NCI-H187 treated with DMSO at 0.1 percent for 48 hours (cell line): ENCODE data around the gene ARMC9.
"Not testable (repeated sequence)": the region's sequence is repeated elsewhere in the genome, so short reads cannot be mapped to it uniquely, and the experiment has no call there.

ENCODE experiments used
- DNase-seq: peaks from one replicate; lab custom pipeline; 2025; lab: John Stamatoyannopoulos, UW

ARMC9 gene

DNA sequence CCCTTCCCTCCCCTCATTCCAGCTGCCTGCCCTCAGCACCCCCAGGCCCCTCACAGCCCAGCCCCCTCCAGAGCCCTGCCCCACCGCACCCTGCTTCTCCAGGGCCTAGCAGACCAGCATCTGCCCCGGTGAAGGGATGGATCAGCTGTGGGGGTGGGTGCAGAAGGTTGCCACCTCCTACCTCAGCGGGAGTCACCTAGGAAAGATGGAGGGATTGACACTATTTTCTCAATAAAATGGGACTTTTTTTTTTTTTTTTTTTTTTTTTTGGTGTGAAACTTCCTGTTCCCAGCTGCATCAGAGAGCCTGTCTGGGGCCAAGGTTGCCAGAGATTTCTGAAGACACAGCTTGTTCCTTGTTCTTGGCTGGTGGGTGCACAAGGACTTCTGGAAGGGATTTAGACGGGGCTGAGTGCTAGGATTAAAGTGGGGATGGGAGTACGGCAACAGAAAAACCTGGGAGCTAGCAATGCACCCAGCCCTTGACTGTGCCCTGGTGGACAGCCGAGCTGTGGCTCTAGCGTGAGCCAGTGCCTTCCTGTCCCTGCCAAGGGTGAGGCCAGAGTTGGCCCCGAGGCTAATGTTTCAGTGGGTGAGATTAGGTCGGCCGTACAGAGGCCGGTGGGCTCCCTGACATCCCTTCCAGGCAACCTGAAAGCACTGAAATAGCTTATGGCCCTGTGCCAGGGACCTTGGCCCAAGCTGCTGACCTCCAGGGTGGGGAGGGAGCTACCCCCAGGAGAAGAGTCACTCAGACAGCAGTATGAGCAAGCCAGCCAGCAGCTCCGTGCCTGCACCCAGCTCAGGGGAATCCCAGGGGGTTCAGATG lies 201.6 kb downstream of the ARMC9 start:
- no peak for DNase-seq

DNA sequence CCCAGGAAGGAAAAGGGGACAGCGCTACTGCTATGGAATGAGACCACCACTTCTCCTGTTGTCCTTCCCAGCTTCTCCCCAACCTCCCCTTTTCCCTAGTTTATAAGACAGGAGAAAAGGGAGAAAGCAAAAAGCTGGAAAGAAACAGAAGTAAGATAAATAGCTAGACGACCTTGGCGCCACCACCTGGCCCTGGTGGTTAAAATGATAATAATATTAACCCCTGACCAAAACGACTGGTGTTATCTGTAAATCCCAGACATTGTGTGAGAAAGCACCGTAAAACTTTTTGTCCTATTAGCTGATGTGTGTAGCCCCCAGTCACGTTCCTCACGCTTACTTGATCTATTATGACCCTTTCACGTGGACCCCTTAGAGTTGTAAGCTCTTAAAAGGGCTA lies 202.2 kb downstream of the ARMC9 start:
- DNase-seq = not testable (repeated sequence)

DNA sequence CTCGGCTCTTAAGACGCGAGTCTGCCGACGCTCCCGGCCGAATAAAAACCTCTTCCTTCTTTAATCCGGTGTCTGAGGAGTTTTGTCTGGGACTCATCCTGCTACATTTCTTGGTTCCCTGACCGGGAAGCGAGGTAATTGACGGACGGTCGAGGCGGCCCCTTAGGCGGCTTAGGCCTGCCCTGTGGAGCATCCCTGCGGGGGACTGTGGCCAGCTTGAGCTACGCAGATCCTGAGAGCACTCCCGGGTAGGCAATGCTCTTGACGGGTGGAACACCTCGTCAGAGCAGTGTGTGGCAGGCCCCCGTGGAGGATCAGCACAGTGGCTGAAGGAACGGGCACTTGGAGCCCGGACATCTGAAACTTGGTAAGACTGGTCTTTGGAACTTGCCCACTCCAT lies 202.7 kb downstream of the ARMC9 start:
- DNase-seq = not testable (repeated sequence)

DNA sequence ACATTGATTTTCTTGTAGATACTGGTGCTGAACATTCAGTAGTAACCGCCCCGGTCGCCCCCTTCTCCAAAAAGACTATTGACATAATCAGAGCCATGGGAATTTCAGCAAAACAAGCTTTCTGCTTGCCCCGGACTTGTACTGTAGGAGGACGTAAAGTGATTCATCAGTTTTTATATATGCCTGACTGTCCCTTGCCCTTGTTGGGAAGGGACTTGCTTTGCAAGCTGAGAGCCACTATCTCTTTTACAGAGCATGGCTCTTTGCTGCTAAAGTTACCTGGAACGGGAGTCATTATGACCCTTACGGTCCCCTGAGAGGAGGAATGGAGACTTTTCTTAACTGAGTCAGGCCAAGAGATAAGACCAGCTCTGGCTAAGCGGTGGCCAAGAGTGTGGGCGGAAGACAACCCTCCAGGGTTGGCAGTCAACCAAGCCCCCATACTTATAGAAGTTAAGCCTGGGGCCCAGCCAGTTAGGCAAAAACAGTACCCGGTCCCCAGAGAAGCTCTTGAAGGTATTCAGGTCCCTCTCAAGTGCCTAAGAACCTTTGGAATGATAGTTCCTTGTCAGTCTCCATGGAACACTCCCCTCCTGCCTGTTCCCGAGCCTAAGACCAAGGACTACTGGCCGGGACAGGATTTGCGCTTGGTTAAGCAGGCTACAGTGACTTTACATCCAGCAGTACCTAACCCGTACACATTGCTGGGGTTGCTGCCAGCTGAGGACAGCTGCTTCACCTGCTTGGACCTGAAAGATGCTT lies 205.2 kb downstream of the ARMC9 start:
- DNase-seq = not testable (repeated sequence)

DNA sequence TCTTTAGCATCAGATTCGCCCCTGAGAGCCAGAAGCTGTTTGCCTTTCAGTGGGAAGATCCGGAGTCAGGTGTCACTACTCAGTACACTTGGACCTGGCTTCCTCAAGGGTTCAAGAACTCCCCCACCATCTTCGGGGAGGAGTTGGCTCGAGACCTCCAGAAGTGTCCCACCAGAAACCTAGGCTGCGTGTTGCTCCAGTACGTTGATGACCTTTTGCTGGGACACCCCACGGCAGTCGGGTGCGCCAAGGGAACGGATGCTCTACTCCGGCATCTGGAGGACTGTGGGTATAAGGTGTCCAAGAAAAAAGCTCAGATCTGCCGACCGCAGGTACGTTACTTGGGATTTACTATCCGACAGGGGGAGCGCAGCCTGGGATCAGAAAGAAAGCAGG lies 205.8 kb downstream of the ARMC9 start:
- DNase-seq = not testable (repeated sequence)

DNA sequence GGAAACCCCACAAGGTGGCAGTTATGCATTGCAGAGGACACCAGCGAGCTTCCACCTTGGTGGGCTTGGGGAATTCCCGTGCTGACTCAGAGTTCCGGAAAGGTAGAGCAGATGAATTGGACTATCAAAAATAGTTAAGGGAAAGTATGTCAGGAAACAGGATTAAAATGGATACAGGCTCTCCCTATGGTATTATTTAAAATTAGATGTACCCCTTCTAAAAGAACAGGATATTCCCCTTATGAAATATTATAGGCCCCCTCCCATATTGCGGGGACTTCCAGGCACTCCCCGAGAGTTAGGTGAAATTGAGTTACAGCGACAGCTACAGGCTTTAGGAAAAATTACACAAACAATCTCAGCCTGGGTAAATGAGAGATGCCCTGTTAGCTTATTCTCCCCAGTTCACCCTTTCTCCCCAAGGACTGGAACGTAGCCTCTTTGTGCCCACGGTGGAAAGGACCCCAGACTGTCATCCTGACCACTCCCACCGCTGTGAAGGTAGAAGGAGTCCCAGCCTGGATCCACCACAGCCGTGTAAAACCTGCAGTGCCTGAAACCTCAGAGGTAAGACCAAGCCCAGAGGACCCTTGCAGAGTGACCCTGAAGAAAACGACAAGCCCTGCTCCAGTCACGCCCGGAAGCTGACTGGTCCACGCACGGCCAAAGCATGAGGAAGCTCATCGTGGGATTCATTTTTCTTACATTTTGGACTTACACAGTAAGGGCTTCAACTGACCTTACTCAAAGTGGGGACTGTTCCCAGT lies 207.4 kb downstream of the ARMC9 start:
- DNase-seq = not testable (repeated sequence)

DNA sequence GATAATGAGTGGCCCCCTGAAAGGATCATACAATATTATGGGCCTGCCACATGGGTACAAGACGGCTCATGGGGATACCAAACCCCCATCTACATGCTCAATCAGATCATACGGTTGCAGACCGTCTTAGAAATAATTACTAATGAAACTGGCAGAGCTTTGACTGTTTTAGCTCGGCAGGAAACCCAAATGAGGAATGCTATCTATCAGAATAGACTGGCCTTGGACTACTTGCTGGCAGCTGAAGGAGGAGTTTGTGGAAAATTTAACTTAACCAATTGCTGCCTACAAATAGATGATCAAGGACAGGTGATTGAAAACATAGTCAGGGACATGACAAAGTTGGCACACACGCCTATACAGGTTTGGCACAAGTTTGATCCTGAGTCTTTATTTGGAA lies 209.3 kb downstream of the ARMC9 start:
- not testable (repeated sequence) for DNase-seq

DNA sequence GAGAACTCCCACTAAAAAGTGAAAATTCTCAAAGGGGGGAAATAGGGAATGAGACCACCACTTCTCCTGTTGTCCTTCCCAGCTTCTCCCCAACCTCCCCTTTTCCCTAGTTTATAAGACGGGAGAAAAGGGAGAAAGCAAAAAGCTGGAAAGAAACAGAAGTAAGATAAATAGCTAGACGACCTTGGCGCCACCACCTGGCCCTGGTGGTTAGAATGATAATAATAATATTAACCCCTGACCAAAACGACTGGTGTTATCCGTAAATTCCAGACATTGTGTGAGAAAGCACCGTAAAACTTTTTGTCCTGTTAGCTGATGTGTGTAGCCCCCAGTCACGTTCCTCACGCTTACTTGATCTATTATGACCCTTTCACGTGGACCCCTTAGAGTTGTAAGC lies 209.9 kb downstream of the ARMC9 start:
- DNase-seq = not testable (repeated sequence)

DNA sequence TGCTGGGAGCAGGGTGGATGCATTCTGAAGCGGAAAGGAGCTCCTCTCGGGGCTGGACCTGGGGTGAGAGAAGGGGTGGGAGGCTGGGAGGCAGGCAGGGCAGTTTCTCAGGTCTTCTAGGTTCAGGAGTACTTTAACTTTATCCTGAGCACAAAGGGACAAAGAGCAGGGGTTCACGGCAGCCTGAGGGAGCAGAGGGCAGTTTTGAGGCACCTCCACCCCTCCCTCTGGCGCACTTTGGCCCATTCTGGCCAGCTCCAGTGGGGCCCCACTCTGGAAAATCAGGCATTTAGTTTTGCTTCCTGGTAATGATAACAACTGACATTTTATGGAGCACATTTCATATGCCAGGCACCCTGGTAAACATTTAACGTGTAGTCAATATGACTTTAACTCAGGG lies 211.3 kb downstream of the ARMC9 start:
- no peak for DNase-seq

DNA sequence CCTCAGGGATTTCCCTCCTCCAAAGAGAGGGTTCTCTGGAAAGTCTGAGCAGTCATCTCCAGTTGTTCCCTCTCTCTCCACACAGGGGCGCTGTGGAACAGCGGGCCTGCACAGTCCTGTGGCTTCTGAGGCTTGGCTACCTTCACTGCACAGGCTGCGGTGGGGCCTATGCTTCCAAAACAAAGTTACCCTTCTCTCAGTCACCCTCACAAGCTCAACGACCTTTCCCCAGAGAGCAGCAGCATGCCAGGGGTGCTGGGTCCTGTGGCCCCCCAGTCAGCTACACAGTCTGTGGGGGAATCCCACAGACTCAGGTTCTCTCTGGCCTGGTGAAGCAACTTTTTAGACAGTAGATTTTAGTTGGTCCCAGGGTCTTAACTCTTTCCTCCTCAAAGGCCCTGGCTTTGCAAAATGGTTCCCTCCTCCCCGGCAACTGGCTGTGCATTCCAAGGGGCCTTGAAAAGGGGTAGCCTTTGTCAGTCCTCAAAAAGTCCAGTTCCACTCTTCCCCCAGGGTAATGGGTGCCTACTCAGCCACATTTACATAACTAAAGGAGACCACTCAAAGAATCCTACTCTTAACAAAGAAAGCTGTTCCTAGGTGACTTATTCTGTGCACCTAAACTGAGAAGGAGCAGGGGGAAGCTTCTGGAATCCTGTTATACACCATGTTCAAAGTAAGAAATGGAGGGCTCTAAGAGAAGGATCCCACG lies 212.0 kb downstream of the ARMC9 start:
- DNase-seq = no peak

DNA sequence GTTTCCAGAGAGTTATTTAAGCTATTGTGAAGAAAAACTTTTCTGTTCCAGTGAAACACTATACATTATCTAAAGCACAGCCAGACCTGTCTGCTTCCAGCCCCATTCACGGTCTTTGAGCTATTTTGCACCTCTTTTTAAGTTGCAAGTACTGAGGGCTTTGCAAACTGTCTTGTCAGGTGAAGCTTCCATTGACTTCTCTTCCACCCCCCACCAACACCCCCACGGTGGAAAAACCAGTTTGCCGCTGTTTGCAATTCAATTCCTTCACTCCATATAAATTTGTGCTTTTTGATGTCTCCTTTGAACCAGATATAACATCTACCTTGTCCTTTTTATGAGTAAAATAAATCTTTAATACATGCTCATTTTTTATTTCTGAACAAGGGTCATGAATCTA lies 212.8 kb downstream of the ARMC9 start:
- no peak for DNase-seq

DNA sequence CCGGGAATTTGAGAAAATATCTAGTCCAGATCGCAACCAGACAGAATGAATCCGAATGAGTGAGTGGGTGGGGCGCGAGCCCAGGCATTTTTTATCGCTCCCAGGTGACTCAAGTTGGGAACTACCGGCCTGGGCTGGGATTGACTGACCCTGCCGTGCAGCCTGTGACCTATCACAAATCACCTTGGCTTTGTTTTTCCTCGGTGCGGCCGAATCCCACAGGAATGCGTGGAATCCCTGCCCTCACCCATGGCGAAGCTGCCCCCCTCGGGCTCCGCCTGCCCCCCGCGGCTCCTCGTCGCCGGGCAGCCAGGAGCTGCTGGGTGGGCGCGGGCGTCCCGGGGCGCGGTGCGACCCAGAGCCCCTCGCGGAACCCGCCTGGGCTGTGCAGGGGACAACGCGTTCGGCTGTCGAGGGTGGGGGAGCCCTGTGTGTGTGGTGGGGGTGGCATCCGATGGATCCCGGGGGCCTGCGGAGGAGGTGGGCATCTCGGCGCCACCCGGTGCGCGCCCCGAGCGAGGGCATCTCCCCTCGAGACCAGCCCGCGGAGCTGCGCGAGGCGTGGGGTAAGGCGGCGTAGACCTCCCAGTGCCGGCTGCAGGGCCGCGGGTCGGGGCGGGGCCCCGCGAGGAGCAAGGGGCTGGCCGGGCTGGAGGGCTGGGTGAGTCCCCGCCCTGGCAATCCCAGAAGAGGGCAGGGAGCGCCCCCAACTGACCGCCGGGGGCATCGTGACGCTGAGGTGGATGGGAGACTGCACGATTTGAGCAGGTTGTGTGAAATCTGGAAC lies 213.6 kb downstream of the ARMC9 start:
- no peak for DNase-seq

DNA sequence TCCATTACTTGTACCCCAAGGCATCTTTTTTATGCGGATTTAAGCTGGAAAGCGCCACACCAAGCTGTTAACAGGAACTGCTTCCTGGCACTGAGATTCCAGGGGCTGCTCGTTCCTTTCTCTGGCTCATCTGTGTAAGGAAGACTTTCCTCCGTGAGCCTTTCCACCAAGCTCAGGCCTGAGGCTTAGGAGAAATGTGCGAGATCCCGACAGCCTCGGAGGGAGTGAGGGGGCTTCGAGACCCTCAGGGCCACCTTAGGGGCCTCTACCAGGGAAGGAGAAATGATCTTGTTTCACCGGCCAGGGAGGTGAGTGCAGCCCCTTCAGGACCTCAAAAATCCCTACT lies 214.2 kb downstream of the ARMC9 start:
- no peak for DNase-seq

DNA sequence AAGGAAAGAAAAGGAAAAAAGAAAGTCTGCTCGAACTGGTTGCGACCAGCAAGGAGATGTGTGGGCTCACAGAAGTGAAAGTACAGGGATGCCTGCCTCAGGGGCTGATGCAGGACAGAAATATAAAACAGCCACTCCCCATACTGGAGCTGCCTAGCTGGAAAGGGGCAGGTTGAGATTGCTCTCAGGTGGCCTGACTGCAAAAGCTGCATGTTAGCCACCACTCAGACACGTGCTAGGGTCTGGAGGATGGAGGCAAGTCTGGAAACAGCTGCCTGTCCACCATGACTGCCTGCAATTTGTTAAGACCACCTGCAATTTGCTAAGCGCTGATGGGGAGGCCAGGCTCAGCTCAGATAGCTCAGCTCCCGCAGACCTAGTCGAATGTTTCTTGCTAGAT lies 215.0 kb downstream of the ARMC9 start:
- DNase-seq = no peak

DNA sequence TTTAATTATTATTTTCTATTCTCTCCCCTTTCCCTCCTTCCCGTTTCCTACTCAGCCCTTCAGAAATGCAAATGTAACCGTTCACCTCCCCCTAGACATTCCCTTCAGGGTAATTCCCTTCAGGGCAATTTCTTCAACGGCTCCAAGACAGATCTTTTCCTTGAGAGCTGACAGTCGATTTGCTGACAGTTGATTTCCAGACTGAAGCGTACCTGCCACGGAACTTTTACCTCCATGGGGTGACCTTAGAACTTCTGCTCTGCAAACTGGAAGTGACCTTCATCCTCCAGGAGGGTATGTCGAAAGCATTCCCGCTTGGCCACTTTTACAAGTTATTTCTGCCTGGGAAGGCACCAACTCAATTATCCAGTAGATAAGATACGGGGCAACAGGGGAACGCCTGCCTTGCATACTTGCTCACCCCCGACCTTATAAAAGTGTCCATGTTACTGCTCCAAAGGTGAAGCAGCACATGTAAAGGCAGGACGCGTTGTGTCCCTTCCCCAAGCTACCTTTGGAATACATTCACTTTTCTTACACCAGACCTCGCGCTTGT lies 215.6 kb downstream of the ARMC9 start:
- DNase-seq = no peak

DNA sequence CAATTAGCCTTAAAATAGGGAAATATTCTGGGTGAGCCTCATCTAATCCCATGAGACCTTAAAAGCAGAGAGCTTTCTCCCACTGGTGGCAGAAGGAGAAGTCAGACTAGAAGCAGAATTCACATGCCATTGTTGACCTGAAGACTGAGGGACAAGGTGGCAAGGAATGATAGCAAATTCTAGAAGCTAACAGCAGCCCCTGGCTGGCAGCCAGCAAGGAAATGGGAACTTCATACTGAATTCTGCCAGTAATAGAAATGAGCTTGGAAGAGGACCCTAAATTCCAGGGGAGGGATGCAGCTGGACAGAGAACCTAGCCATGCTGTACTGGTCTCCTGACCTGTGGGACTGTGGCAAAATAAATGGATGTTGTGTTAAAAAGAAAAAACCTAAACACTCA lies 216.6 kb downstream of the ARMC9 start:
- no peak for DNase-seq

DNA sequence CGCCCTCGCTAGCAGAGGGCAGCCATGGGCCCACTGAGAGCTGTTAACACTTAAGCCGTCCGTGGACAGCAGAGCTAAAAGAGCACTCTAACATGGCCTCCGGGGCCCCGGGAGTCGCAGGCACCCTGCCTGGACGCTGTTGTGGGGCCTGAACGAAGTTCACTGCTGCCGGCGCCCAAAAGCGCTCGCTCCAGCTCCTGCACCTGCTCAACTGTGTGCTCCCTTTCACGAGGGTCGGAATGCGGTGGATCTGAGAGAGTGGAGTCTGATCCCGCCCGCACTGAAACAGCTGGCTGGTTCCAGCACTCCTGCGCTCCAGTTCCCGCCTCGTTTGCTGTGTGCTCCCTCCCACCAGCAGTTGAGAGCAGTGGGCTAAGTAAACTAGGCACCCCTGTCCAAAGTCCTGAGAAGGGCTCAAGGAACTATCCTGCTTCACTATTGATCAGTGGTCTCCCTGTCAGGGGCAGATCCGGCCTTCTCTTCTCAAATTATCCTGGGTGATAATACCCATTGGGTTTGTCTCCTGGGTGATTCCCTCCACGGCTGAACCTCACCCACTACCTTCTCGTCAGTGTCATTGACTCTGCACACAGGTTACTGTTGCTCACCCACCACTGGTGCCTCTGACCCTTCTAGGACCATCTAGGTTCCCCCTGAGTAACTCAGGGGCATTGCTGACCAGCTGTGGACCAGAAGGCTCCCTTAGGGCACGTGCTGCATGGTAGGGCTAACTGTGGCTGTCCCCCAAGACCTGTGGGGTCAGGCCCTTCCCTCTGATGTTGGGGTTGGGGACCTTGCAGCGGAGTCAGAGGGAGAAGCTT lies 220.6 kb downstream of the ARMC9 start:
- no peak for DNase-seq

DNA sequence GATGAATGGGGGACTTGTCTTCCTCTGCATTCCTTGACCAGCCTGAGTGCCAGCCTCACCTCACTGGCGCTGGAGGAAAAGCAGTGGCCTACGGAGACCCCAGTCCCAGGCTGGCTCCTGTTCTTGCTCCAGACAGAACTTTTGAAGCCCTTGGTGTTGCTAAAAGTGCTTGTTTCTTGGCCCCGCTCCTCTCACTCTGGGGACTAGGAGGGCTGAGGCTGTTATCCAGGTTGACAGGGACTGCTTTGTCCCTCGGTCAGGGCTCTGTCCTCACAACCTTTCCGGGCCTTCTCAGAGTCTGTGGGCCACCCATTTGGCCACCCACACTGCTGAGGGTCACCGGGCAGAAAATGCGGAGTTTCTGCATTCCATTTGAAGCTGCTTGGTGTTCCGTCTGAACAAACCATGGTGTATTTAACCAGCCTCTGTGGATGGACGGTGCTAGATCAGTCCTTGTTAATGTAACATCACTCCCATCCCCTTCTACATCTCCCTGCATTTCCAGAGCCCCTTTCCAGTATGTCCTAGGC lies 222.7 kb downstream of the ARMC9 start:
- DNase-seq = no peak

DNA sequence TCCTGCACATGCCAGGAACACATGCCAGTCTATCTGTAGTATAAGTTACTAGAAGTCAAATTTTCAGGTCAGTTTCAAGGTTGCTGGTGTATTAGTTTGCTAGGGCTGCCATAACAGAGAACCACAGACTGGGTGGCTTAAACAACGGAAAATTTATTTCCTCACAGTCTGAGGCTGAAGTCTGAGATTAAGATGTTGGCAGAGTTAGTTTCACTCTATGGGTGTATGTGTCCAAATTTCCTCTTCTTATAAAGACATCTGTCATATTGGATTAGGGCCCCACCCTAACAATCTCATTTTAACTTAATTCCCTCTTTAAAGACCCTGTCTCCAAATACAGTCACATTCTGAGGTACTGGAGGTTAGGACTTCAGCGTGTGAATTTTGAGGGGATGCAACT lies 223.6 kb downstream of the ARMC9 start:
- no peak for DNase-seq

DNA sequence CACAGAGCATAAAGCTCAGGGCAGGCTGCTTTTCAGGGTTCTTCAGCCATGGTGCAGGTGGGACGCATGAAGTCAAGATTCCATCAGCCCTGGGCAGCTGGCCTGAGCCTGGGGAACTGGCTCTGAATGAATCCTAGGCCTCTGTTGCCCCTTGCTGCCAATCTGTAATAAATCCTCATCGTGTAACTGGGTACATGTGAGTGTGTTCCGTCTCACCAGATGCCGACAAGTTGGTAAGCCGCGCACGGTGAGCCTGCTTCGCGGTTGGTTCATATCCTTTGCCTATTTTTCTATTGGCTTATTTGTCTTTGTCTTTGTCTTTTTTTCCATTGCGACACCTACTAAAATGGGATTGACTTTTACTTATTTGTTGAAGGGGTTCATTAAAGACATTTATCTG lies 224.7 kb downstream of the ARMC9 start:
- DNase-seq = no peak
